Measurements from ENCODE around the gene ZNF860. TPM values are rescaled to one million over a fixed set of nuclear protein-coding genes. Genes with fewer than 3 reads are reported as not detected.

Gene ZNF860
- 3.7 and 5.2 TPM in 2 replicates for total RNA-seq

GRCh38 chr3:31981206-31982181, at the start of gene ZNF860, which contains the start of gene OSBPL10:
TSS of gene ZNF860 (plus strand) at chr3:31981750. CDS start at chr3:31989080, 7,330 bp downstream.
TSS of gene OSBPL10 (minus strand) at chr3:31981262. CDS start at chr3:31981179, 83 bp downstream.

Other genes starting within 250 kb of the ZNF860 start
- 60.1 and 64.2 TPM in 2 replicates for gene OSBPL10, start 488 bp upstream of the ZNF860 start, total RNA-seq
- 3.7 and 6.2 TPM in 2 replicates for gene GPD1L, start 124.9 kb downstream of the ZNF860 start, total RNA-seq